Hematopoietic multipotent progenitor cell (in vitro differentiated cells): ENCODE data around the gene ERVV-1. TPM values are rescaled to one million over a fixed set of nuclear protein-coding genes. Genes with fewer than 3 reads are reported as not detected.
"Not testable (repeated sequence)": the region's sequence is repeated elsewhere in the genome, so short reads cannot be mapped to it uniquely, and the experiment has no call there.

Experiments used
- DNase-seq, 3 donors: peaks; one replicate each; pipeline ENCODE4 v3.0.0-alpha.2; 2011 to 2015; ENCODE audit warnings: low read depth in 2 of 3, low spot score in 2 of 3
- total RNA-seq: library from RNA; depleted of rRNA; stranded (reverse); fragments of >200 nt; gene quantifications from one replicate; pipeline ENCODE4 v1.2.3, GENCODE V29; 2012

Gene ERVV-1, protein sequence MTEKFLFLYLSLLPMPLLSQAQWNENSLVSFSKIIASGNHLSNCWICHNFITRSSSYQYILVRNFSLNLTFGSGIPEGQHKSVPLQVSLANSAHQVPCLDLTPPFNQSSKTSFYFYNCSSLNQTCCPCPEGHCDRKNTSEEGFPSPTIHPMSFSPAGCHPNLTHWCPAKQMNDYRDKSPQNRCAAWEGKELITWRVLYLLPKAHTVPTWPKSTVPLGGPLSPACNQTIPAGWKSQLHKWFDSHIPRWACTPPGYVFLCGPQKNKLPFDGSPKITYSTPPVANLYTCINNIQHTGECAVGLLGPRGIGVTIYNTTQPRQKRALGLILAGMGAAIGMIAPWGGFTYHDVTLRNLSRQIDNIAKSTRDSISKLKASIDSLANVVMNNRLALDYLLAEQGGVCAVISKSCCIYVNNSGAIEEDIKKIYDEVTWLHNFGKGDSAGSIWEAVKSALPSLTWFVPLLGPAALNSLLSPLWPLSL
- under 0.01 TPM for total RNA-seq

DNA sequence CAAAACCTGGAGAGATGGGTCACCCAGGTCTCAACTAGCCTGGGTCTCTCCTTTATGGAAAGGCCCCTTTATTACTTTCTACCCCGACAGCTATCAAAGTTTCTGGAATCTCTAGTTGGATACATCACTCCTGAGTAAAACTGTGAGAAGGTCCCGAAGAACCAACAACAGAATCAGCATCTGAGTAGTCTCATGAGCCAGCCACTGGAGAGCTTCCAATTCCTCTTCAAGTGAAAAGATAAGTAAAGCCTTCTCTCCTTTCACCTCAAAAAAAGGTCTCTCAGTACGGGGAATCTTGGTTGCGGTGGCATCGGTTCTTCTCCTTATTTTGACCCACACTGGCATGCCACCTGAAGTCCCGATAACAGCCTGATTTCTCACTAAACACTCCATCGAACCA lies at the start of gene ERVV-1:
Gene ERVV-1 (plus strand): TSS at position 301 of the 400 bp plus-strand sequence. CDS start 170 bp downstream, outside the sequence.
- no peak for DNase-seq

DNA sequence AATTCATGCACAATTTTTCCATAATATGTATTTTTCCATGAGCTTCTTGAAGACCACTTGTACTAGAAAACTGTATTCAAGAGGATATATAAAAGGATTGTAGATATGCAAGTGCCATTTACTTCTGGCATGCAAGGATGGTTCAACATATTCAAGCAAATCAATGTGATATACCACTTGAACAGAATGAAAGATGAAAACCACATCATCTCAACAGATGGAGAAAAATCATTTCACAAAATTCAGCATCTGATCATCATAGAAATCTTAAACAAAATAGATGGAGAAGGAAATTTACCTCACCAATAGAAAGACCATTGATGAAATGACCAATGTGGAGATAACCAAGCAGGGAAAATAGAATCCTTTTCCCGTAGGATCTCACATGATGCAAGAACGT lies 45.9 kb upstream of the ERVV-1 start:
- no peak for DNase-seq

DNA sequence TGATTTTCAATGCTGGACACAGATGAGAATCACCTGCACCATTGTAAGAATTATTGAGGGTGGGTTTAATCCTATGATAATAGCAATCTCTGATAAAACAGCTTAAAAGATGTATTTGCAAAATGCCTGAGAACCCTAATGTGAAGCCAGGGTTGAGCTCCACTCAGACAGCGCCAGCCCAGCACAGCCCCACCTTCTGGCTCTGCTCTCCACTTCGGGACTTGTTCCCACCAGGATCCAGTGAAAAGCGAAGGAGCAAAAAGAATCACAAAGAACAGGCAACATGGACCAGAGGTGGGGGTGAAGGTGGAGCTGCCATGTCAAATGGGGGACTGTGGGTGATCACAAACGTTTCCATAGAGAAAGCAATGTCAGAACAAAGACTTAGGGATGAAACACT lies 32.4 kb upstream of the ERVV-1 start:
- DNase-seq: no peak

DNA sequence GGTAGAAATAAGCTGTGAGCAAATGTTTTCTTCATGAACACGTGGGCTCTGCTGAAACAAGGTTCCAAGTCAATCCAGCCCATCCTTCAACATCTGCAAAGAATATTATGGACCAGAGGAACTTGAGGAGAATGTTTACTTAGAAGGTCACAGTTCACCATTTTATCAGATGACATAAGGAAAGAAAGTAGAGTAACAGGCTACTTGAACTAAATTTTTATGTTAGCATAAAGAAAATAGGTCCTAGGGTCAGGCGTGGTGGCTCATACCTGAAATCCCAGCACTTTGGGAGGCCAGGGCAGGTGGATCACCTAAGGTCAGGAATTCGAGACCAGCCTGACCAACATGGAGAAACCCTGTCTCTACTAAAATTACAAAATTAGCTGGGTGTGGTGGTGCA lies 30.6 kb upstream of the ERVV-1 start:
- DNase-seq: not testable (repeated sequence)

DNA sequence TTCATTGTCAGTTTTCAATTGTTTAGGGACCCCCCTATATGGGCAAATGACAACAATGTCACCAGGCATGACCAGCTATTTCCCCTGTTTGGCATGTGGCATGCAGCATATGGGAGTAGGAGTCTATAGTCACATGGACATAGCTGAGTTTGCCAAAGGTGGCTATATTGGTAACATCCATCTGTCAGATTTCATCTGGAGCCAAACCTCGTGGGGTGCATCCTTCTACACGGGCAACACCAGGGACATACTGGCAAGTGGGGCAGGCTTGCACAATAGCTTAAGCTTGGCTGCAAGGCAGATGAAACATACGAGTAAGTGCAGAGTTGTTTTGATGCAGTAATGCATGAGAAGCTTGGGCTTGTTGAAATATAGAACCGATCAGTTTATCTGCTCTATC lies 26.5 kb upstream of the ERVV-1 start:
- DNase-seq: no peak

DNA sequence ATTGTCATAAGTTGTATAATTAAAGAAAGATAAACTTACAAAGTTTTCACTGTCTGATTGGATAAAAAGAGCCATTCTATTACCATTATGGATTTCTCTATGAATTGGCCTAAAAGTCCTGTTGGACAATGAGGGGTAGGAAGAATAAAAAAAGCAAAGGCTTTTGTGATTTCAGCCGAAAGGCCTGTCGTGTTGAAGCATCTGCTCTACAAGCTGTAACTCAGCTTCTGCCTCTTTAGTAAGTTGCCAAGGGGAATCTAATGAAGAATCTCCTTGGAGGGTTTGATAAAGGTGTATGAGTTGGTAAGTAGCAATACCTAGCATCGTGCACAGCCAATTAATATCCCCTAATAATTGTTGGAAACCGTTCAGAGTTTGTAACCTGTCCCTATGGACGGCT lies 25.2 kb upstream of the ERVV-1 start:
- no peak for DNase-seq

DNA sequence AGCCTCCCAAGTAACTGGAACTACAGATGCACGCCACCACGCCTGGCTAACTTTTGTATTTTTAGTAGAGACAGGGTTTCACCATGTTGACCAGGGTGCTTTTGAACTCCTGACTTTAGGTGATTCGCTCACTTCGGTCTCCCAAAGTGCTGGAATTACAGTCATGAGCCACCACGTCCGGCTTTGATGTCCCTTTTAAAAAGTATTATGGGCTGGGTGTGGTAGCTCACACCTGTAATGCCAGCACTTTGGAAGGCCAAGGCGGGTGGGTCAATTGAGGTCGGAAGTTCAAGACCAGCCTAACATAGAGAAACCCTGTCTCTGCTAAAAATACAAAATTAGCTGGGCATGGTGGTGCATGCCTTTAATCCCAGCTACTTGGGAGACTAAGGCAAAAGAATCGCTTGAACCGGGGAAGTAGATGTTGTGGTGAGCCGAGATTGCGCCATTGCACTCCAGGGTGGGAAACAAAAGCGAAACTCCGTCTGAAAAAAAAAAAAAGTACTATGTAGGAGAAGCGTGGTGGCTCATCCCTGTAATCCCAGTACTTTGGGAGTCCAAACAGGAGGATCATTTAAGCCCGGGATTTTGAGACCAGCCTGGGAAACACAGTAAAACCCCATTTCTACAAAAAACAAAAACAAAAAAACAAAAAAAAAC lies 22.8 kb upstream of the ERVV-1 start:
- DNase-seq: no peak

DNA sequence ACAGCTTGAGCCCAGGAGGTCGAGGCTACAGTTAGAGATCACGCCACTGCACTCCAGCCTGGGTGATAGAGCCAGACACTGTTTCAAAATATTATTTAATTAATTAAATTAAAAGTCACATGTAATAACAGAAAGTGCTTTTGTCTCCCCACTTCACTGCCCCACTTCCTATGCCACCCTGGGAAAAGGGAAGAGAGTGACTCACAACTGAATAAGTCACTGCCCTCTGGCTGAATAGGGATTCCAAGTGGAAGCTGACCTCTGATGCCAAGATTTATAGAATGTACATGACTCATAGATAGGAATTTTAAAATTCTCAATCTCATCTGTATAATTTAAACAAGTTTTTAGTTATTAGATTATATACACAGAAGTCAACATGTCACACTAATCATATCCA lies 22.2 kb upstream of the ERVV-1 start:
- DNase-seq: no peak

DNA sequence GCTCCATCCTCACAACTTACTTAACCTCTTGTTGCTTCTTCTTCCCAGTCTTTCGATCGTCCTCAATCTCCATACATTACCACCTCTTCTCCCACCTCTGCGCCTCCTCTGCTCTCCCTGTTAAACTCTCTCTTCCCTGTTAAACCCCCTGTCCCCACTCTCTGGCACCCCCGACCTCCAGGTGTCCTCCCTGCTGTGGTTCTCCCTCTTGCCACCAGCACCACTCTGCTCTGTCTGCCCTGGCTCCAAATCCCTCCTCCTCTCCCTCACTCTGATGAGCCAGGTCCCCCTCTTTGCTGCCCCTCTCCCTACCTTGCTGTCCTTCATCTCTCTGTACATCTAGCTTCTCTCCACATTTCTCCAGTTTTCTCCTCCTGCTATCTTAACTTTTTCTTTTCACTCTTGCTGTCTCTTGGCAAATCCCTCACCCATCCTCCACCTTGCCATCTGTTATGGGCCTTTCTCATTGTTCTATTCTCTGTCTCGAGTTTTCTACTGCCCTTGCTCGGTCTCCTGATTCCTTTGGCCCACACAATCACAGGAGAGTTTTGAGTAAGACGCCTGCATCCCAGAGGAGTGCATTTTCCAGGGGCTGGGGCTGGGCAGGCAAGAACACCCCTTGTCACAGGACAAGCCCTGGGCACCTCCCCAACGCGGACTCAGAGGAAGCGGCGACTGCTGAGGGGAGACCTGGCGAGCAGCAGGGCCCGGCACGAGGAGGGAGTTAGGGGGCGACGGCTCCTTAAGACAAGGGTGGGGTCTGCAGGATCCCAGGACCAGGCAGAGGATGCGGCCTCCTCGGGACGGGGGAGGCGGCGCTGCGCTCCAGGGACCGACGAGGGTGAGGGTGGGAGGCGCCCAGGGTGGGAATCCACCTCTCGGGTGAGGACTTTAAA lies 21.4 kb upstream of the ERVV-1 start:
- peak in 1 of 3 donors; percentile 4 for DNase-seq

DNA sequence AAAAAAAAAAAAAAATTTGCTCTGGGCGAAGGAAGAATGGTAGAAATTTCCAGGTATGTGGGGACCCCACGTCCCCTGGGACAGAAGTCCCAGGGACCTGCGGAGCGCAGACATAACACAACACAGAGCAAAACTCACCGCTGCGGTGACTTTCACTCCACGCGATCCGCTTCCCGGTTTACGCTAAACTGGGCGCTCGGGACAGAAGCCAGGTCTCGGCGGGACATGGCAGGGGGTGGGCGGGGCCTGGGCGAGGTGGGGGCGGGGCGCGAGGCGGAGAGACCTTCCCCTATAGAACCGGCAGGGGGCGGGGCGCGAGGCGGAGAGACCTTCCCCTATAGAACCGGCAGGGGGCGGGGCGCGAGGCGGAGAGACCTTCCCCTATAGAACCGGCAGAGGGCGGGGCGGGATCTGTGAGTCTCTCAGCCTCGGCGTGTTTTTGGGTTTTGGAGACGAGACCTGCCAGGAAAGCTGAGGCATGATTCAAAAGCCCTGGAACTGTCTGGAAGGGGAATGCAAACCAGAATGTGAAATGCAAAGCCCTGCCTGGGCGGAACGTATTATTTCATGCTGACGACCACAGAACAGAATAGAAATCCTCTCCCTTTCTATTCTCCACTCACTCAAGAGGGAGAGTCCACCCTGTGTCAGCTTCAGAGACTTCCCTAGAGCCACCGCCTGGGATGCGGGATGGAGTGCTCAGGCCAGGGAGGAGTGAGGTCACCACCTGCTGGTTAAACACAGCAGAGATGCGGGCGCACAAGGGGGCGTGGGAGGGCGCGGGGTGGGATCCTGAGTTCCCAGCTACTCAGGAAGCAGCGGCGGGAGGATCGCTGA lies 20.2 kb upstream of the ERVV-1 start:
- DNase-seq: peak; percentile 34 to 91 (median 81)

DNA sequence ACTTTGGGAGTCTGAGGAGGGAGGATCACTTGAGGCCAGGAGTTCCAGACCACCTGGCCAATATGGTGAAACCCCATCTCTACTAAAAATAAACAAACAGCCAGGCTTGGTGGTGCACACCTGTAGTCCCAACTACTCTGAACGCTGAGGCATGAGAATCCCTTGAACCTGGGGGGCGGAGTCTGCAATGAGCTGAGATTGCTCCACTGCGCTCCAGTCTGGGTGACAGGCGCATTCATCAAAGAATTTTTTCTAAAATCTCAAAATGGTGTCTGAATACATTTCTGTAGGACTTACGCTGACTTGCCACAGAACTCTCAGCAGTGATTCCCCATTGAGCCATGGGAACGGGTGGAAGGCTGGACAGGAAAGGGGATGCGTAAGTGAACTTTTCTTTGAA lies 18.0 kb upstream of the ERVV-1 start:
- no peak for DNase-seq

DNA sequence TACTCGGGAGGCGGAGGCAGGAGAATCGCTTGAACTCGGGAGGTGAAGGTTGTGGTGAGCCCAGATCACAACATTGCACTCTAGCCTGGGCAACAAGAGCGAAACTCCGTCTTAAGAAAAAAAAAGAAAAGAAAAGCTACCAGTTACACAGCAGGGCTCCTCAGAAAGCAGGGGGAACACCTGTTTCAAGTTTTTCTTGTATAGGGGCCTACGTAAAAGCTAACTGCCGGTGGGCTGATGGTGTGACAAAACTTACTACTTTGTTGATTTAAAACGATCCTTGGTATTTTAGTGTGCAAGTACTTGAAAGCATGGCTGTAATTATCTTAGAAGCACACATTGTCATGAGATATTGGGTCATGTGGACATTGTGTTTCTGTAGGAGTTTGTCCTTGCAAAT lies 15.7 kb upstream of the ERVV-1 start:
- no peak for DNase-seq

DNA sequence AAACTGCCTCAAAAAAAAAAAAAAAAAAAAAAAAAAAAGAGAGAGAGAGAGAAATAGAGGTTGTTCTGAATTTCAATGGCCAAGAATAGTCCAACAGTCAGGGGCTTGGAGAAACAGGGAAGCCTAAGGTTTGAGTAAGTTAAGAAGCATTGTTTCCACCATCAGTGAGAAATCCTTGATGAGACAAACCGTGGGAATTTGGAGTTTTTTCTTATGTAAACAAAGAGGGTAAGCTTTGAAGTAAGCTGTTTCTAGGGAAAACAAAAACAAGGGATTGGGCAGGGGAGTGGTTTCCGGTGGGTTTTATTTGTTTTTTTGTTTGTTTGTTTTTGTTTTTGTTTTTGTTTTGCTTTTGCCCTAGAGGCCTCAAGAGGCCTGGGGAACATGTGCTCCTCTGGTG lies 11.2 kb upstream of the ERVV-1 start:
- no peak for DNase-seq

DNA sequence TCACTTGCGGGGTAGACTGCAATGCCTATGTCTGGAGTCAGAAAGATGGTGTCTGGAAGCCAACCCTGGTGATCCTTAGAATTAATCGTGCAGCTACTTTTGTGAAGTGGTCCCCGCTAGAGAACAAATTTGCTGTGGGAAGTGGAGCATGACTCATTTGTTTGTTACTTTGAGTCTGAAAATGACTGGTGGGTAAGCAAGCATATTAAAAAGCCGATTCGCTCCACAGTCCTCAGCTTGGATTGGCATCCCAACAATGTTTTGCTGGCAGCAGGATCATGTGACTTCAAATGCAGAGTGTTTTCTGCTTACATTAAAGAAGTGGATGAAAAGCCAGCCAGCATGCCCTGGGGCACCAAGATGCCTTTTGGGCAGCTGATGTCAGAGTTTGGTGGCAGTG lies 9.5 kb upstream of the ERVV-1 start:
- no peak for DNase-seq

DNA sequence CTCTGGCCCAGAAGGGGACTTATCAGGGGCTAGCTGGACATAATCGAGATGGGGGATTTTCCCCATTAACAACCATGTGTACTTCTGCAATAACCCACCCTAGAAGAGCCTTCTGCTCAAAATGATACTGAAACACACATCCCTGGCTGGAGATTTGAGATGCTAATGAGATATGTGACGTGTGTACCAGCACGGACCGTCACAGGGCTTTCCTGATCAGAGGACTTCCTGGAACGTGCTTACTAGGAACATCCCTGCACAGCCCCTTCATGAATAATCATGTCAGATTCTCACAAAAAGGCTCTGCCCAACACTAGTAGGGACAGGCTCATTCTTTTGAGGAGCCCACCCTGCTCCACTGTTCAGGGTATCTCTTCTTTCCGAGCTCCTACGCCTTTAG lies 6.5 kb upstream of the ERVV-1 start:
- no peak for DNase-seq

DNA sequence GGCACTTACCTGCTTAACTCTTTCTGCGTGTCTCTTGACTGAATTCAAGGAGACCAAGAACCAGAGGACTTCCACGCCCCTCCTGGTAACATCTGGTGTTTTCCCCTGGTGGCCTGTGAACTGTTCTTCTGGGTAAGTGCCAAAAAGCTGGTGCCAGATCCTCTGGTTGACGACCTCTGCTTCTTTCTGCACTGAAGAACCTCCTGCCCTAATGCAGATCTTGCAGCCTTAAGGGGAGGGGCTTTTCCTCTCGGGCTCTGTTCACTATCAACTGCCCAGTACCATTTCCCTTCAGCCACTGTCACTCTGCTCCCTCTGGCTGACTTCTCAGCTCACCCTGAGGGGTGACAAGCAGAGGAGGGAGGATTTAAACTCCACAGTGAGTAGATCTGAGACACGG lies 6.1 kb upstream of the ERVV-1 start:
- no peak for DNase-seq

DNA sequence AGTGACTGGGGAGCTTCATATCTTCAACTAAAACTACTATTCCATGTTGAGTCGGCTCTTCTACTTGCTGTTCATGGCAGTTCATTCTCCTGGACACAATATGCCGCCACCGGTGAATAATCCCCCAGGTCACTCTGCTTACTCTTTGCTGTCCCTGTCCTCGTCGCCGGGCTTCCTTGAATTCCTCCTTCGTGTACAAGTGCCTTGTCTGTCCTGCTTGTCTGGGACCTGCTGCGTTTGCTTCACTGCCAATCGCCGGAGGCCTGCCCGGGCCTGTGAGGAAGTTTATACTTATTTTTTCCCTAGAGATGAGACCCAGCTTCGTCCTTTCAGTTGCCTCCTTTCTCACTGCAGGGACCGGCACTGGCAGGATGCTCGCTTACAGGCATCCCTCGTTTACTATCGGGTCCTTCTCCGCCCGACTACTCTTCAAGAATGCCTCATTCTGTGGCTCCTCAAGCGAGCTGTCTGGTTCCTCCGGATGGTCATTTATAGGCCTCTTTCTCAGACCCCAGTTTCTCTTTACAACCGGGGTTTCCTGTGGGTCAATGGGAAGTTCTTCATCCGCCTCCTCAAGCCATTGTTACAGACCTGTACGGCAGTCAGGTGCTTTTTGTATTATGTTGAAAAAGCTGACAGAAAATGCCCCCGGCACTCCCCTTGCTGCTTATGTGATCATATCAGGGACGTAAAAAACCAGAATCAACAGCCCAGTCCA lies 5.5 kb upstream of the ERVV-1 start:
- no peak for DNase-seq

DNA sequence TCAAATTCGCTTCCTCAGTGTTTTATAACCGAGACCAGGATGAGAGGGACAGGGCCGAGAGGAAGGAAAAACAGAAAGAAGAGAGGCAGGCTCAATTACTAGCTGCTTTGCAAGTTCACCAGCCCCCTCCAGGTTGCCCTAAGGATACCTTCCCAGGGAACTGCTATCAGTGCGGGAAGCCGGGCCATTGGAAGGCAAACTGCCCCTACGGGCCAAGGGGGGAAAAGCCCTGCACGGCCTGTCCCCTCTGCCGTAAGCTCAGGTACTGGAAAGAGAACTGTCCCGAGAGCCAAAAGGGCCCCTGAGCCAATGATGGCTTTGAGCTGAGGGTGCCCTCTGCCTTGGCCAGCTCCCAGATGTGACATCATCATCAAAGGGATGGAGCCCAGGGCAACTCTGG lies 3.2 kb upstream of the ERVV-1 start:
- no peak for DNase-seq

DNA sequence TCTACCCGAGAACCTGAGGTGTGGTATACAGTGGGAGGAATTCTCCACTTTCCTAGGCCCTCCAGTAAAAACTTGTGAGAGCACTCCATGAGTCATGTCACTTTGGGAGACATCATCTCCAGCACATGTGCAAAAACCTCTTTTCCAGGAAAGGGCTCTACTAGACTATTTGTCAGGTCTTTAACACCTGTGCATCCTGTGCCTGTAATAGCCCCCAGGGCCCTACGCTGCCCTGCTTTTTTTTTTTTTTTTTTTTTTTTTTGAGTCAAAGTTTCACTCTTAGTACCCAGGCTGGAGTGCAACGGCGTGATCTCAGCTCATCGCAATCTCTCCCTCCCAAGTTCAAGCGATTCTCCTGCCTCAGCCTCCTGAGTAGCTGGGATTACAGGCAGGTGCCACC lies 1.7 kb upstream of the ERVV-1 start:
- no peak for DNase-seq

DNA sequence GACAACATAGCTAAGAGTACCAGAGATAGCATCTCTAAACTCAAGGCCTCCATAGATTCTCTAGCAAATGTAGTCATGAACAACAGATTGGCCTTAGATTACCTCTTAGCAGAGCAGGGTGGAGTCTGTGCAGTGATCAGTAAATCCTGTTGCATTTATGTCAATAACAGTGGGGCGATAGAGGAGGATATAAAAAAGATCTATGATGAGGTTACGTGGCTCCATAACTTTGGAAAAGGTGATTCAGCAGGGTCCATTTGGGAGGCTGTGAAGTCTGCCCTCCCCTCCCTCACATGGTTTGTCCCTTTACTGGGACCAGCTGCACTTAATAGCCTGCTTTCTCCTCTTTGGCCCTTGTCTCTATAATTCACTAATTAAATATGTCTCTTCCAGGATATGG lies 1.4 kb downstream of the ERVV-1 start:
- no peak for DNase-seq
